A673 (cell line): ENCODE data around the gene FAM114A1.

ENCODE experiments used
- EZH2 ChIP-seq: fragments of 200-600 bp; sonication (generic); IDR thresholded peaks from 2 replicates; pipeline ENCODE4 v1.6.1; 2017; ENCODE audit warnings: borderline replicate concordance, low read depth, mild to moderate bottlenecking, mixed read lengths, antibody characterized with exemption, low read length; ENCODE audit not compliant: poor library complexity, severe bottlenecking
- TF ChIP-seq, protein P1 (sequence below): fragments of 300-800, 200-600 bp; sonication (generic); conservative IDR thresholded peaks from 2 replicates; pipeline ENCODE4 v1.5.1; 2017; ENCODE audit warnings: low read depth, mild to moderate bottlenecking, antibody characterized with exemption, low read length, moderate library complexity, mixed read lengths

- TF ChIP-seq, protein P1, sequence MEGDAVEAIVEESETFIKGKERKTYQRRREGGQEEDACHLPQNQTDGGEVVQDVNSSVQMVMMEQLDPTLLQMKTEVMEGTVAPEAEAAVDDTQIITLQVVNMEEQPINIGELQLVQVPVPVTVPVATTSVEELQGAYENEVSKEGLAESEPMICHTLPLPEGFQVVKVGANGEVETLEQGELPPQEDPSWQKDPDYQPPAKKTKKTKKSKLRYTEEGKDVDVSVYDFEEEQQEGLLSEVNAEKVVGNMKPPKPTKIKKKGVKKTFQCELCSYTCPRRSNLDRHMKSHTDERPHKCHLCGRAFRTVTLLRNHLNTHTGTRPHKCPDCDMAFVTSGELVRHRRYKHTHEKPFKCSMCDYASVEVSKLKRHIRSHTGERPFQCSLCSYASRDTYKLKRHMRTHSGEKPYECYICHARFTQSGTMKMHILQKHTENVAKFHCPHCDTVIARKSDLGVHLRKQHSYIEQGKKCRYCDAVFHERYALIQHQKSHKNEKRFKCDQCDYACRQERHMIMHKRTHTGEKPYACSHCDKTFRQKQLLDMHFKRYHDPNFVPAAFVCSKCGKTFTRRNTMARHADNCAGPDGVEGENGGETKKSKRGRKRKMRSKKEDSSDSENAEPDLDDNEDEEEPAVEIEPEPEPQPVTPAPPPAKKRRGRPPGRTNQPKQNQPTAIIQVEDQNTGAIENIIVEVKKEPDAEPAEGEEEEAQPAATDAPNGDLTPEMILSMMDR = no peak
- no peak for TF ChIP-seq EZH2
Observed at GRCh38 chr4:38994135-38994534, 126.5 kb downstream of the FAM114A1 start.
